GM12878 (cell line): ENCODE measurements around the gene ARHGAP40. TPM values are rescaled to one million over a fixed set of nuclear protein-coding genes. Genes with fewer than 3 reads are reported as not detected.

Experiments used
- ATAC-seq: fragments of 200-7000 bp; cut with Tn5 transposase; 3 replicates; pipeline ENCODE4 v1.9.1; 2020; ENCODE audit warnings: mild to moderate bottlenecking, moderate library complexity
- BruUV-seq: library from RNA; stranded (reverse); fragments of 400-500 nt; replicated peaks from 2 replicates; lab custom pipeline; 2021; lab: Mats Ljungman, UMichigan
- CTCF ChIA-PET: fragments of 300-600 bp; sonication (Branson Sonifier 250); formaldehyde crosslinking; extraction: SDS; loops from one replicate; lab custom pipeline; 2021; ENCODE audit warnings: inconsistent platforms; lab: Yijun Ruan, JAX
- POLR2A ChIA-PET: fragments of 350-600 bp; formaldehyde crosslinking; extraction: SDS; loops from one replicate; lab custom pipeline; 2021; ENCODE audit warnings: inconsistent platforms; lab: Charles Lee
- RAD21 ChIA-PET: fragments of 300-600 bp; sonication (Branson Sonifier 250); formaldehyde crosslinking; loops from one replicate; lab custom pipeline; 2023; ENCODE audit warnings: antibody characterized with exemption; ENCODE audit not compliant: unreplicated experiment; lab: Charles Lee
- SMC1A ChIA-PET: fragments of 300-600 bp; sonication (Branson Sonifier 250); formaldehyde crosslinking; loops from one replicate; lab custom pipeline; 2023; ENCODE audit not compliant: unreplicated experiment, uncharacterized antibody; lab: Charles Lee
- DNase-seq: peaks from one replicate; pipeline ENCODE4 v3.0.0-alpha.2; 2011; ENCODE audit warnings: low read depth, low spot score
- FAIRE-seq: peaks from 3 replicates; lab custom pipeline; 2011; peaks lifted over from hg19 to GRCh38; lab: Jason Lieb, UNC
- H2AFZ ChIP-seq: 2 replicates; pipeline ENCODE4 v1.6.0; 2011; ENCODE audit warnings: low read depth, low read length, control low read depth; ENCODE audit not compliant: control insufficient read depth
- H3K27ac ChIP-seq: 2 replicates; pipeline ENCODE4 v1.5.1; 2011; ENCODE audit warnings: control low read depth; ENCODE audit not compliant: control insufficient read depth, insufficient read depth
- H3K27me3 ChIP-seq, 2 experiments: replicated peaks in 1 of 2; 2 replicates each; pipeline versions ENCODE4 v1.6.0 to v1.6.1; 2011; ENCODE audit warnings: low read length in 1 of 2; ENCODE audit not compliant: control insufficient read depth in 2 of 2, insufficient read depth in 2 of 2
- H3K36me3 ChIP-seq, 2 experiments: 2 replicates each; pipeline ENCODE4 v1.5.1; 2011; ENCODE audit warnings: low read length in 1 of 2; ENCODE audit not compliant: control insufficient read depth in 2 of 2, insufficient read depth in 2 of 2
- H3K4me1 ChIP-seq: 2 replicates; pipeline ENCODE4 v1.6.1; 2011; ENCODE audit warnings: mild to moderate bottlenecking, low read length, moderate library complexity, mixed read lengths; ENCODE audit not compliant: control insufficient read depth, insufficient read depth
- H3K4me2 ChIP-seq: 2 replicates; pipeline ENCODE4 v1.6.0; 2011; ENCODE audit warnings: control low read depth; ENCODE audit not compliant: control insufficient read depth, insufficient read depth
- H3K4me3 ChIP-seq: fragments of 200-600 bp; sonication (generic); 2 replicates; pipeline ENCODE4 v1.5.1; 2016
- H3K79me2 ChIP-seq: 2 replicates; pipeline ENCODE4 v1.6.0; 2011; ENCODE audit warnings: low read length; ENCODE audit not compliant: control insufficient read depth, insufficient read depth
- H3K9ac ChIP-seq: 2 replicates; pipeline ENCODE4 v1.8.0; 2011; ENCODE audit warnings: low read length, control low read depth, mixed read lengths; ENCODE audit not compliant: control insufficient read depth, insufficient read depth
- H3K9me3 ChIP-seq: replicated peaks from 3 replicates; pipeline ENCODE4 v1.5.1; 2011; ENCODE audit warnings: mild to moderate bottlenecking, low read length; ENCODE audit not compliant: control insufficient read depth, insufficient read depth
- H4K20me1 ChIP-seq: 2 replicates; pipeline ENCODE4 v1.6.0; 2011; ENCODE audit not compliant: control insufficient read depth, insufficient read depth
- BACH1 ChIP-seq: fragments of 450-650 bp; IDR thresholded peaks from 2 replicates; pipeline ENCODE4 v1.6.1; 2017; ENCODE audit warnings: mild to moderate bottlenecking, borderline replicate concordance
- BMI1 ChIP-seq: fragments of 450-650 bp; IDR thresholded peaks from 2 replicates; pipeline ENCODE4 v1.6.1; 2016; ENCODE audit warnings: mild to moderate bottlenecking, moderate library complexity, borderline replicate concordance
- CEBPB ChIP-seq, 2 experiments: fragments of 150-350 bp in 1 of 2; IDR thresholded peaks; 2 replicates each; pipeline ENCODE4 v1.6.1; 2012 to 2014; ENCODE audit warnings: low read depth in 2 of 2, low read length in 2 of 2, borderline replicate concordance in 1 of 2, inconsistent platforms in 1 of 2
- CREB1 ChIP-seq: IDR thresholded peaks from 2 replicates; pipeline ENCODE4 v1.6.1; 2012; ENCODE audit warnings: low read depth, mild to moderate bottlenecking, inconsistent platforms
- EGR1 ChIP-seq, 2 experiments: IDR thresholded peaks; 1 replicate in 1 of 2; 2 replicates in 1 of 2; pipeline ENCODE4 v1.6.1; 2011 to 2012; ENCODE audit warnings: low read depth in 2 of 2, low read length in 2 of 2, borderline replicate concordance in 1 of 2, mild to moderate bottlenecking in 1 of 2, moderate library complexity in 1 of 2
- HDAC6 ChIP-seq: fragments of 200-600 bp; sonication (generic); IDR thresholded peaks from one replicate; pipeline ENCODE4 v1.8.0; 2017; ENCODE audit warnings: antibody characterized with exemption; ENCODE audit not compliant: unreplicated experiment
- HDGF ChIP-seq: fragments of 450-650 bp; IDR thresholded peaks from 2 replicates; pipeline ENCODE4 v1.6.1; 2016; ENCODE audit warnings: antibody characterized with exemption
- KAT2A ChIP-seq: conservative IDR thresholded peaks from 2 replicates; pipeline ENCODE4 v1.6.1; 2011; ENCODE audit warnings: low read depth, low read length; ENCODE audit not compliant: control insufficient read depth
- MEF2B ChIP-seq: fragments of 450-650 bp; IDR thresholded peaks from 2 replicates; pipeline ENCODE4 v1.6.1; 2018; ENCODE audit warnings: mild to moderate bottlenecking, moderate library complexity; ENCODE audit not compliant: partially characterized antibody, poor library complexity, severe bottlenecking
- NFIC ChIP-seq: IDR thresholded peaks from 2 replicates; pipeline ENCODE4 v1.6.1; 2012; ENCODE audit warnings: low read depth, mild to moderate bottlenecking, inconsistent platforms, low read length, moderate library complexity
- NR2C2 ChIP-seq: IDR thresholded peaks from 2 replicates; pipeline ENCODE4 v1.6.1; 2011; ENCODE audit warnings: borderline replicate concordance, low read depth; ENCODE audit not compliant: control insufficient read depth, insufficient read length
- NR2F1 ChIP-seq: fragments of 450-650 bp; conservative IDR thresholded peaks from 2 replicates; pipeline ENCODE4 v1.6.1; 2017; ENCODE audit warnings: mild to moderate bottlenecking
- PBX3 ChIP-seq: IDR thresholded peaks from 2 replicates; pipeline ENCODE4 v1.6.1; 2011; ENCODE audit warnings: mild to moderate bottlenecking, low read depth, low read length, moderate library complexity; ENCODE audit not compliant: insufficient replicate concordance
- RCOR1 ChIP-seq: conservative IDR thresholded peaks from 2 replicates; pipeline ENCODE4 v1.6.1; 2012; ENCODE audit warnings: low read depth, low read length, improper control_type of control experiment
- RELA ChIP-seq: fragments of 450-650 bp; IDR thresholded peaks from 2 replicates; pipeline ENCODE4 v1.8.0; 2014; ENCODE audit warnings: borderline replicate concordance; ENCODE audit not compliant: partially characterized antibody
- RFX5 ChIP-seq: IDR thresholded peaks from 2 replicates; pipeline ENCODE4 v1.6.1; 2011; ENCODE audit warnings: low read depth, low read length, improper control_type of control experiment
- SMAD1 ChIP-seq: fragments of 450-650 bp; IDR thresholded peaks from 2 replicates; pipeline ENCODE4 v1.6.1; 2018; ENCODE audit warnings: mild to moderate bottlenecking, low read depth; ENCODE audit not compliant: partially characterized antibody
- SRF ChIP-seq, 2 experiments: IDR thresholded peaks; 2 replicates each; pipeline ENCODE4 v1.6.1; 2011; ENCODE audit warnings: low read depth in 2 of 2, low read length in 2 of 2, mild to moderate bottlenecking in 1 of 2, moderate library complexity in 1 of 2
- ZBTB33 ChIP-seq: fragments of 450-650 bp; IDR thresholded peaks from 2 replicates; pipeline ENCODE4 v1.6.1; 2017; ENCODE audit warnings: mild to moderate bottlenecking
- ZNF207 ChIP-seq: fragments of 450-650 bp; IDR thresholded peaks from 2 replicates; pipeline ENCODE4 v1.6.1; 2014; ENCODE audit warnings: antibody characterized with exemption, mild to moderate bottlenecking, borderline replicate concordance
- ZNF622 ChIP-seq: fragments of 450-650 bp; IDR thresholded peaks from 2 replicates; pipeline ENCODE4 v1.6.1; 2017; ENCODE audit warnings: mild to moderate bottlenecking, inconsistent platforms
- WGBS: methylation state at CpG from one replicate; pipeline ENCODE4 v1.1.6; 2016; ENCODE audit warnings: low lambda C conversion rate; ENCODE audit not compliant: insufficient replicate concordance, insufficient coverage; ENCODE audit errors: missing lambda C conversion rate; 5-methylcytosine and 5-hydroxymethylcytosine counted together
- in situ Hi-C: fragments of 300-500 bp; cut with MboI; formaldehyde crosslinking; loops from 9 replicates; pipeline ENCODE4 v1.14.3; 2018; ENCODE audit warnings: mixed read lengths
- intact Hi-C: fragments of 100-400 bp; cut with micrococcal nuclease; formaldehyde crosslinking; loops from one replicate; pipeline ENCODE4 v1.14.2; 2022; ENCODE audit not compliant: unreplicated experiment
- polyA plus RNA-seq, 11 experiments: library from polyadenylated mRNA; depleted of rRNA in 4 of 11; unstranded in 6 of 11; stranded (reverse) in 5 of 11; fragments of >200 nt; fragmentation: Nextera tagmentation in 4 of 11; fragmentation: Illumina TruSeq in 1 of 11; extraction: Ambion mirVana in 4 of 11; extraction: Trizol in 1 of 11; gene quantifications; 1 replicate in 1 of 11; 2 replicates in 10 of 11; pipeline versions ENCODE4 v1.2.1 to v1.2.3, GENCODE V29; 2011 to 2016; ENCODE audit warnings: inconsistent platforms in 2 of 11, missing spikeins in 2 of 11, low read depth in 1 of 11
- total RNA-seq, 4 experiments: library from RNA; depleted of rRNA in 3 of 4; stranded (reverse); fragments of >200 nt in 3 of 4; fragmentation: Illumina TruSeq in 1 of 4; extraction: Trizol in 1 of 4; gene quantifications; 2 replicates each; pipeline versions ENCODE4 v1.2.1 to v1.2.3, GENCODE V29; 2013 to 2021

The ARHGAP40 gene
- total and polyA plus RNA-seq, 10 of the 15 experiments (the other 5 are each of a cell fraction or from before 2014, with no cell fraction given), result 0.06 to 0.07 TPM; not detected in 8

GRCh38 chr20:38588303-38588702, 13.3 kb upstream of the ARHGAP40 start (continued):
- no peak for TF ChIP-seq ZNF207
- no peak for TF ChIP-seq PBX3

GRCh38 chr20:38589351-38589750, 12.3 kb upstream of the ARHGAP40 start:
- H3K4me2 ChIP-seq, result no peak overlapping the region
- ATAC-seq (no peak), FAIRE-seq (no peak), DNase-seq (no peak)
- TF ChIP-seq BACH1 (no peak), SMAD1 (no peak), MEF2B (no peak), NR2C2 (no peak), HDAC6 (no peak), ZNF622 (no peak), BMI1 (no peak), CEBPB (IDR thresholded peaks at IDR 0.05; ENCODE audit: borderline replicate concordance in 1 of 2, low read depth in 2 of 2, low read length in 2 of 2) (no peak), EGR1 (IDR thresholded peaks at IDR 0.05; ENCODE audit: borderline replicate concordance in 1 of 2, low read depth in 2 of 2, low read length in 2 of 2) (no peak), ZBTB33 (no peak), RCOR1 (no peak), KAT2A (no peak), CREB1 (no peak), HDGF (no peak), RELA (no peak), NR2F1 (no peak), RFX5 (no peak), NFIC (no peak), SRF (IDR thresholded peaks at IDR 0.05; ENCODE audit: low read depth in 2 of 2, low read length in 2 of 2) (no peak)
- no peaks in the 10 kb centered on the region for H4K20me1 ChIP-seq
- POLR2A ChIA-PET, result no interaction called here
- no peaks in the 10 kb centered on the region for H3K79me2 ChIP-seq
- H3K9me3 ChIP-seq, result no peaks in the 10 kb centered on the region
- WGBS, result 35% methylated on average over 4 of the region's 4 CpGs
- H2AFZ ChIP-seq, result no peak overlapping the region
- no peak overlapping the region for H3K9ac ChIP-seq
- intact Hi-C loops (no loop called here), in situ Hi-C loops (no loop called here)
- H3K4me1 ChIP-seq, result no peaks in the 10 kb centered on the region
- SMC1A ChIA-PET, result no interaction called here
- no peaks in the 10 kb centered on the region for H3K36me3 ChIP-seq
- BruUV-seq, result no TSS peak
- no peak overlapping the region for H3K4me3 ChIP-seq
- CTCF ChIA-PET, result no interaction called here
- no peaks in the 10 kb centered on the region; a peak in 1 of 4 replicates for H3K27me3 ChIP-seq
- no peak overlapping the region for H3K27ac ChIP-seq
- RAD21 ChIA-PET, result no interaction called here
